Caco-2 (cell line): ENCODE data around the gene FASTK. TPM values are rescaled to one million over a fixed set of nuclear protein-coding genes. Genes with fewer than 3 reads are reported as not detected.

ENCODE experiments used
- BruUV-seq: library from RNA; stranded (reverse); fragments of 400-500 nt; replicated peaks from 2 replicates; lab custom pipeline; 2021; lab: Mats Ljungman, UMichigan
- CTCF ChIA-PET: fragments of 300-600 bp; sonication (Branson Sonifier 250); formaldehyde crosslinking; loops from one replicate; lab custom pipeline; 2022; ENCODE audit warnings: antibody characterized with exemption; lab: Charles Lee
- POLR2A ChIA-PET: fragments of 300-600 bp; sonication (Branson Sonifier 250); formaldehyde crosslinking; loops from one replicate; lab custom pipeline; 2022; ENCODE audit warnings: antibody characterized with exemption; lab: Charles Lee
- DNase-seq, 2 experiments: peaks; one replicate each; pipeline versions ENCODE4 v3.0.0 to v3.0.0-alpha.2; 2020 to 2022
- H3K27me3 ChIP-seq: replicated peaks from 2 replicates; pipeline ENCODE4 v1.6.0; 2011; ENCODE audit warnings: low read length; ENCODE audit not compliant: control insufficient read depth, insufficient read depth
- H3K36me3 ChIP-seq: 2 replicates; pipeline ENCODE4 v1.5.1; 2011; ENCODE audit warnings: low read length; ENCODE audit not compliant: control insufficient read depth, insufficient read depth
- H3K4me1 ChIP-seq: fragments of 250-450 bp; sonication (Bioruptor Pico); 2 replicates; pipeline ENCODE4 v1.5.1; 2020; ENCODE audit warnings: mild to moderate bottlenecking
- H3K4me3 ChIP-seq: 2 replicates; pipeline ENCODE4 v1.5.1; 2011; ENCODE audit warnings: low read depth, mild to moderate bottlenecking, control low read depth, low read length
- H3K9me3 ChIP-seq: fragments of 250-450 bp; sonication (Bioruptor Pico); 2 replicates; pipeline ENCODE4 v1.5.1; 2020; ENCODE audit warnings: mild to moderate bottlenecking, moderate library complexity
- H3K27ac Mint-ChIP-seq: one replicate; pipeline ENCODE4 v1.8.0; 2022; ENCODE audit warnings: mixed read lengths; ENCODE audit not compliant: unreplicated experiment
- H3K27me3 Mint-ChIP-seq: one replicate; pipeline ENCODE4 v1.8.0; 2022; ENCODE audit warnings: mixed read lengths; ENCODE audit not compliant: insufficient read depth, unreplicated experiment
- H3K36me3 Mint-ChIP-seq: one replicate; pipeline ENCODE4 v1.8.0; 2022; ENCODE audit warnings: mild to moderate bottlenecking, mixed read lengths; ENCODE audit not compliant: insufficient read depth, unreplicated experiment
- H3K4me1 Mint-ChIP-seq: one replicate; pipeline ENCODE4 v1.8.0; 2022; ENCODE audit warnings: low read depth, mixed read lengths; ENCODE audit not compliant: unreplicated experiment
- H3K4me3 Mint-ChIP-seq: one replicate; pipeline ENCODE4 v1.8.0; 2022; ENCODE audit warnings: mild to moderate bottlenecking, moderate library complexity, mixed read lengths; ENCODE audit not compliant: unreplicated experiment
- H3K9me3 Mint-ChIP-seq: one replicate; pipeline ENCODE4 v1.8.0; 2022; ENCODE audit warnings: mixed read lengths; ENCODE audit not compliant: unreplicated experiment
- CTCF ChIP-seq, 2 experiments: fragments of 200-600 bp in 1 of 2; IDR thresholded peaks; 1 replicate in 1 of 2; 2 replicates in 1 of 2; pipeline versions ENCODE4 v1.5.1 to v1.8.0; 2011 to 2022; ENCODE audit warnings: antibody characterized with exemption in 1 of 2, control low read depth in 1 of 2, inconsistent platforms in 1 of 2, low read depth in 1 of 2, low read length in 1 of 2, mild to moderate bottlenecking in 1 of 2, moderate library complexity in 1 of 2; ENCODE audit not compliant: insufficient read depth in 1 of 2, severe bottlenecking in 1 of 2, unreplicated experiment in 1 of 2
- intact Hi-C: fragments of 100-400 bp; cut with micrococcal nuclease; formaldehyde crosslinking; loops from one replicate; pipeline ENCODE4 v1.10.0; 2022; ENCODE audit not compliant: unreplicated experiment
- total RNA-seq: library from RNA; stranded (reverse); gene quantifications from 2 replicates; pipeline ENCODE4 v1.2.3, GENCODE V29; 2022

Gene FASTK
- total RNA-seq, 1 experiment from 2014 or later = 114 TPM

- Histone ChIP-seq H3K36me3 (no peaks in the 10 kb centered on the region), H3K9me3 (no peaks in the 10 kb centered on the region), H3K4me1 (peaks cover 22% of the 10 kb centered on the region), H3K27me3 (no peaks in the 10 kb centered on the region), H3K4me3 (no peak overlapping the region)
- BruUV-seq = no TSS peak
- ChIA-PET POLR2A (interaction anchor here (0.6 to 1.2 kb wide), 2 partner anchors 10 to 50 kb away, joined by 4 to 5 read pairs; partner anchors contain the start of gene ABCB8), CTCF (interaction anchor here (0.7 kb wide), 1 partner anchor 16 kb away, joined by 3 read pairs; no protein-coding TSS in a partner anchor)
- Mint-ChIP-seq H3K9me3 (no peaks in the 10 kb centered on the region), H3K36me3 (peaks cover 75% of the 10 kb centered on the region), H3K27ac (peak overlapping the region; percentile 19), H3K4me1 (peaks cover 7% of the 10 kb centered on the region), H3K4me3 (peak overlapping the region; percentile 93), H3K27me3 (no peaks in the 10 kb centered on the region)
- TF ChIP-seq CTCF (IDR thresholded peaks at IDR 0.05; ENCODE audit: insufficient read depth in 1 of 2, low read depth in 1 of 2, low read length in 1 of 2, severe bottlenecking in 1 of 2, unreplicated experiment in 1 of 2) = no peak
- peak in 1 of 2 experiments; percentile 30 for DNase-seq
- intact Hi-C loops = no loop called here
Observed at GRCh38 chr7:151078233-151079040, 2.2 kb downstream of the FASTK start.

GRCh38 chr7:151077705-151078232 lies 2.8 kb downstream of the FASTK start:
- Histone ChIP-seq H3K36me3 (no peaks in the 10 kb centered on the region), H3K9me3 (no peaks in the 10 kb centered on the region), H3K27me3 (no peaks in the 10 kb centered on the region), H3K4me3 (no peak overlapping the region), H3K4me1 (peaks cover 22% of the 10 kb centered on the region)
- no peak for TF ChIP-seq CTCF (IDR thresholded peaks at IDR 0.05; ENCODE audit: insufficient read depth in 1 of 2, low read depth in 1 of 2, low read length in 1 of 2, severe bottlenecking in 1 of 2, unreplicated experiment in 1 of 2)
- BruUV-seq = no TSS peak
- intact Hi-C loops = no loop called here
- Mint-ChIP-seq H3K27me3 (no peaks in the 10 kb centered on the region), H3K4me1 (peaks cover 4% of the 10 kb centered on the region), H3K36me3 (peaks cover 79% of the 10 kb centered on the region), H3K4me3 (peak overlapping the region; percentile 50), H3K9me3 (no peaks in the 10 kb centered on the region), H3K27ac (peak overlapping the region; percentile 19)
- POLR2A ChIA-PET = interaction anchor here (0.6 to 1.2 kb wide), 2 partner anchors 9 to 50 kb away, joined by 4 to 5 read pairs; partner anchors contain the start of gene ABCB8
- DNase-seq = no peak
- CTCF ChIA-PET = interaction anchor here (0.7 kb wide), 1 partner anchor 15 kb away, joined by 3 read pairs; no protein-coding TSS in a partner anchor
